NCI-H1105 (cell line): Measurements from ENCODE around the gene AFF3.
"Not testable (repeated sequence)": the region's sequence is repeated elsewhere in the genome, so short reads cannot be mapped to it uniquely, and the experiment has no call there.

Experiments used
- DNase-seq: peaks from one replicate; lab custom pipeline; 2025; lab: John Stamatoyannopoulos, UW

AFF3 gene

DNA sequence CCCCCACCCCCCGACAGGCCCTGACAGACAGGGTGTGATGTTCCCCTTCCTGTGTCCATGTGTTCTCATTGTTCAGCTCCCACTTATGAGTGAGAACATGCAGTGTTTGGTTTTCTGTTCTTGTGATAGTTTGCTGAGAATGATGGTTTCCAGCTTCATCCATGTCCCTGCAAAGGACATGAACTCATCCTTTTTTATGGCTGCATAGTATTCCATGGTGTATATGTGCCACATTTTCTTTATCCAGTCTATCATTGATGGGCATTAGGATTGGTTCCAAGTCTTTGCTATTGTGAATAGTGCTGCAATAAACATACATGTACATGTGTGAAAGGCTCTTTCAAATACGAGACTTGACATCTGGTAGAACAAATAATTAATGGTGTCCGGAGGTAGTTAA, 208.9 kb downstream of the AFF3 start:
- DNase-seq = not testable (repeated sequence)

DNA sequence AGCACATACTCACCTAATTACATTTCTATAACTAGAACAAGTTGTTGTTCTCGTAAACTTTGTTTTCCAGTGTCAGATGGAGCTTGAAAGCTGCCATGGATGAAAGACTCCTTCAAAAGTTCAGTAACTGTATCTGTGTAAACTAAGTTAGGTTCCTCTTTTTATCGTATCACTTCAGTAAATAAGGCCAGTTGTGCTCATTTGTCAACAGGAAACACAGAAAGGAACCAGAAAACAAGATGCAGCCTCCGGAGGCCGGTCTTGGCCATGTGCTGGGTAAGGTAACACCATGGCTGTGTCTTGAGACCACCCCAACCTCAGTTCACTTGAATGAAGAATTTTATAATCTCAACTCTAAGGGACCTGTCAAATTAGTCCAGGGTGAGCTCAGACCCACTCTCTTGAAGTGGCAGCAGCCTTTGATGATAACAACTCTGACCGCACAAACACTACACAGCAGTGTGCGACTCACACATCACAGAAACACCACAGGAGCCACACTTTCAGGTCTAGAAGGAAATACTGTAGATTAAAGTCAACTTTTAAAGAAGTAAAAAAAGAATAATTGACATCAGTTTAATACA, 213.8 kb downstream of the AFF3 start:
- no peak for DNase-seq

DNA sequence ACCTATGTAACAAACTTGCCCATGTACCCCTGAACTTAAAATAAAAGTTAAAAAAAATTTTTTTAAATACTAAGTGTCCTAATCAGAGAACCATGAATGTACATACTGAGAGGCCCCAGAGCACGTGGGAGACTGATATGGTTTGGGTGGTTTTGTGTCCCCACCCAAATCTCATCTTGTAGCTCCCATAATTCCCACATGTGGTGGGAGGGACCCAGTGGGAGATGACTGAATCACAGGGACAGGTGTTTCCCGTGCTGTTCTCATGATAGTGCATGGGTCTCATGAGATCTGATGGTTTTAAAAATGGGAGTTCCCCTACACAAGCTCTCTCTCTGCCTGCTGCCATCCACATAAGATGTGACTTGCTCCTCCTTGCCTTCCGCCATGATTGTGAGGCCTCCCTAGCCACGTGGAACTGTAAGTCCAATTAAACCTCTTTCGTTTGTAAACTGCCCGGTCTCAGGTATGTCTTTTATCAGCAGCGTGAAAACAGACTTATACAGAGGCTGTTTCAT, 214.6 kb downstream of the AFF3 start:
- DNase-seq = not testable (repeated sequence)

DNA sequence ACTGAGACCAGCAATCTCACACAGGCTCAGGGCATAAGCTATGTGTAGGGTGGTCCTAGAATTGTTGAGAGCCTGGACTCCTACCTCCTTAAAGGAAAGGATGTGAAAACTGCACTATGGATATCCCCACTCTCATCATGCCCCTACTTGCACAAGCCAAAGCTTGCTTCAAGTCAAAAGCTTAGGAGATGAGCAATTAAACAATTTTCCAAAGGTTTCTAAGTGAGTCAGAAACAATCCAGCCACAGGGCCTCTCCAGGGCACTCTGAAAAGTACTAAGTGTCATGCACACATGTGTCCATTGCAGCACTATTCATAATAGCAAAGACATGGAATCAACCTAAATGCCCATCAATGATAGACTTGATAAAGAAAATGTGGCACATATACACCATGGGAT, 215.4 kb downstream of the AFF3 start:
- no peak for DNase-seq

DNA sequence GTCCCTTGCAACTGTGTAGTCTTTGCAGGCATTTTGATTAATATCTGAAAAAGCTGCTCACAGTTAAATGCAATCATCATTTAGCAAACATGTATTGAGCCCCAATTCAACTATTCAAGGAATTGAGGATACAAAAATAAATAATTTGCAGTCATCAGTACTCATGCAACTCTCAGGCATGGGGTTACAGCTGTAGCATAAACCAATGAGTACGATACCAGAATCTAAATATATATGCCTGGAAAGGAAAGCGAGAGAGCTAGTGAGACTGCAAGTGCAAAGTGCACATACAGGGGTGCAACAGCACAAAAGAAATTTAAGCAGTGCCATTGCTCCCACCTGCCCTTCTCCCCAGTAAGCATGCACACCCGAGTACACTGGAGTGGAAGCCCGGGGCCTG, 216.4 kb downstream of the AFF3 start:
- no peak for DNase-seq

DNA sequence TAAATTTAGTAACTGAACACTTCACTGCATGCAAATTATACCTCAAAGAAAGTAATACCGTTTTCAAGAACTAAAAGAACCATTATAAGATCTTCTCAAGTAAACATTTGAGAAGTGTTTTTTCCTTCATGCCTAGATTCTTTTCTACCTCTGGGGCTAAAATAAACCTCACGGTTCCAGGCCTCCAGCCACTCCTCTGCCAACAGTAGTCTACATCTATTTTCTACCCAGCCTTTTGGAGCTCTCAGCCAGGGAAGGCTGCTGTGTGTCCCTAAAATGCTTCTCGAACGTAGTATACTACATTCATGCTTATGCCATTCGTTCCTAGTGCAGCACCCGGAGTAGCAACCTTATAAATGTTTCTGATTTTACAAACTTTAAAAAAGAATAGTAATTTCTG, 219.7 kb downstream of the AFF3 start:
- DNase-seq = no peak

DNA sequence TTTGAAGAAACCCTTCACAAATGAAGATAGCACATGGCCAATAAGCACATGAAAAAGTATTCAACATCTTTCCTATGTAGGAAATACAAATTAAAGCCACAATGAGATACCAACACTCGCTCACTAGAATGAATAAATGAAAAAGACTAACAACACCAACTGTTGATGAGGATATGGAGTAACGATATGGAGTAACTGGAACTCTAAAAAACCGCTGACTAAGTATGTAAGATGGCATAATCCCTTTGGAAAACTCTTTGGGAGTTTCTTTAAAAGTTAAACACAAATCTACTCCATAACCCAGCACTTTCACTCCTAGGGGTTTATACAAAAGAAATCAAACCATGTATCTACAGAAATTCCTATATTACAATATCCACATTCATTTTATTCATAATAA, 220.5 kb downstream of the AFF3 start:
- DNase-seq = no peak

DNA sequence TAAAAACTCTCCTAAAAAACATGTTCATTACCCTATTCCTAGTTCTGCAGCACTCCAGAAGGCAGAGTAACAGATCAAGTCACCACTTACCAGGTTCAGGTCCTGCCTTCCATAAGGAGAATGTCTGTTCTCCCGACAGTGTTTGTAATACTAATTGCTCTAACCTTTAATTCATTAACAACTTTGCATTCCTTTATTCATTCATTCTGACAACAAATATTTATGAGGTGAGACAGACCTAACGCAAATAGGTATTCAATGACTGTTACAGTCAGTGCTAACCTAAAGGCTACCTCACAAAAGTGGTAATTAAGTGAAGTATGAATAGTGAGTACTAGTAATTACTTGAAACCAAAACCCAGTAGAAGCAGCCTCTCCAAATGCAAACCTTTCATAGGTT, 224.0 kb downstream of the AFF3 start:
- DNase-seq = peak; percentile 5

DNA sequence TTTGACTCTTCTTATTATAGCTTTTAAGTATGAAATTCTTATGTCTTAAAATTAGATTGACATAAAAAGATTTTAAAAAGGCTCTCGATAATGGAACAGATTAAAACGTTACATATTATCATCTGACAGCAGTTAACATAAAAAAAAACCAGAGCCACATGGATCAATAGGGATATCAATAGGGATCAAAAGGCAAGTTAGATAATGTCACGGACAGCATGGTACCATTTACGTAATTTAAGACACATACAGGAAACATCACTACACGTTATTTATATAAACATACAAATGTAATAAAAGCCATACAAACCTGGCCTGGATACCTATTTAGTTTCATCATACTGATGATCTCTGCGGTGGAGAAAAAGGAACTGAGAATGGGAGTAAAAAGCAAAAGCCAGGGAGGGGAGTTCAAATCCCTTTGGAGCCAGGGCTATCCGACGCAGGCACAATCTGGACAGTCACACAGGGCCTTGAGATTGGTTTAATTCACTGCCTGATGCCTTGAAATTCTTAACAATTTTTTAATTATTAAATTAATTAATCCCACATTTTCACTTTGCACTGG, 227.2 kb downstream of the AFF3 start:
- DNase-seq = no peak

DNA sequence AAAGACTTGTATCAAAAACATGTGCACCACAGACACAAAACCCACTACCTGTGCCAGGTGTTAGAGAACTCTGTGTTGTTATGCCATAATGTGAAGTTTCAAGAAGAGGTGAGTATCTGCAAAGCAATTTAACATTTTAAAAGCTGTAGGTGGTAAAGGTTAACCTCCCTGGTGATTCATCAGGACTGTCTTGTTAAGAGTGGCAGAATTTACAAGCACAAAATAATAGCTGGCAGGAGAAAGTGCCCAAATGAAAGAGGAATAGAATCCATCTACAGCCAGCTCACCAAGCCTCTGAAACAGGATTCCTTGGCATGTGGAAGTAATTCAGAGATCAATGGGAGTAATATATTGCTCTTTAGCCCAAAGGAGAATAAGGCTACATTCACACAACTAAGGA, 230.7 kb downstream of the AFF3 start:
- no peak for DNase-seq

DNA sequence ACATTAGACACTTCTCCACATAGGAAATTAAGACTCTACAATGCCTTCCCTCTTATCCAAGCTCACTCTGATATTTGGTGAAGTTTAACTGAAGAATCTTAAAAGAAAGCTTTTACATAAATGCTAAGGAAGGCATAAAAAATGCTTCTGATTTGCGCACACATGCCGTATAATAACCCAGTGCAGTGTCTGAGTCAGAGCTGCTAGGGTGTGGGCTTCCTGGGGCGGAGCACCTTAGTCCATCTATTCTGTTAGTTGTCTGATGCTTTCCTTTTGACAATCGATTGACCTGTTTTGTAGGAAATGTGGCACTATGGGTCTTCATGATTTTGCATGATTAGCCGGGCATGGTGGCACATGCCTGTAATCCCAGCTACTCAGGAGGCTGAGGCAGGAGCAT, 231.5 kb downstream of the AFF3 start:
- DNase-seq = no peak

DNA sequence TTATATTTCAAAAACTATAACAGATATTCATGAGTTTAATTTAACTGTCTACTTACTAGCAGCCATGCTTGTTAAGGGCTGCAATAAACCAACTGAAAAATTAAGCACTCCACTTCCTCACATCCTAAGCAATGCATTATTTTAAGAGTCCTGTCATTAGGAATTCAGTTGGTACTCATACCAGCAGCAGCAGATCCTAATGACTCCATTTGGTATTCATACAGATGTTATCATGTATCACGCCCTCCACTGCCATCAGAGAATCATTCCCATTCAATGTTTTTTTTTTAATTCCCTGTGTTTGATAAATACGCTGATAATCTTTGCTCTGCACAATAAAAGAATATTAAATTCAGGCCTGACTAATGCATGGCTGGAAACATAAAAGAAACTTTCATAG, 236.8 kb downstream of the AFF3 start:
- DNase-seq = no peak

DNA sequence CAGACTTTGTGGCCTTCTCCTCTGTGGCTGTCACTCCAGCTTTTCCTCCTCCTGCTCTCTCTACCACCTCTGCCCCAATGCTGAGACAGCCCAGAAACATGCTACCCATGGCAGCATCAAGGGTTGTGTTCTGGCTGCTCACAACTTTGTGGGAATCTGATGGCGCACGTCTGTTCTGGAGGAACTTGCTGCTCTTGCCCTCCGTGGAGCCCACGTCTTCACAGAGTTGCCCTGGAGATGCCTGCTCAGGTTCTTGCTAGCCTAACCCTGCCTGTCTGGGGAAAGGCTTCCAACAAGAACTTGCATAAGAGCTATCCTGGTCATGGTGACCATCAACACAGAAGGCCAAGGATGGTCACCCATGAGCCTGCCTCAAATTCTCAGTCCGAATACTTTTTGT, 237.4 kb downstream of the AFF3 start:
- DNase-seq = no peak

DNA sequence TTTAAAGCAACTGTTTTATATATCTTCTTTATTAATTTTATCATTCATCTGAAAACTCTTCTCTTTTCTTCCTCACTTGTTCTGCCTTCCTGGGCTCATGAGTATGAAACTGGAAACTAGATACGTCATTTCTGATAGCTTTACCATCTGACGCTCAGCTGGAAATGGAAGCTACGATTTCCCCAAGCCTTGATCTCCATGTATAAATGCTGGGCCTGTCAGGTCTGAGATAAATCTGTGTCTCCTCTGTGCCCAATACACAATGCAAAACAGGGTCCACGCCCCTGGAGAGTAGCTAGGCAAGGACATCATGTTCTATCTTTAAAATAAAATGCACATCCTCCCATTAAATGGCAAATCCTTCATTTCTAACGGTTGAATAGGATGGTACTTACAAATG, 238.4 kb downstream of the AFF3 start:
- DNase-seq = no peak

DNA sequence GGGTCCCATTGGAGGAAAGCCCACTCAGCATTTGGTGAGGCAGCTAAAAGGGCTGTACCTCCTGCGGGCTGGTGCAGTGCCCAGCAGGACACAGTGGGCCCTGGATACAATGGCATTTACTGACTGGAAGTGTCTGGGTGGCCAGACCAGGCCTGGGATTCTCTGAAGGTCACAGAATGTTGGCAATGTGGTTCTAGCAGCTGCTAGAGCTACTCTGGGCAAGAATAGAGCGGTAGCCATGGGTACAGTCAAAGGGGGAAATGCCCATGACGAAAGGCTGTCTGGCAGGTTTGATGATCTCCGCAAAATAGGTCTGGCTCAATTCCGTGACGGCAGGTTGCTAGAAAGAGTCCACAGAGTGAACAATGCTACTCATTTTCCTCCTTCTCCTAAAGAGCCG, 241.8 kb downstream of the AFF3 start:
- no peak for DNase-seq

DNA sequence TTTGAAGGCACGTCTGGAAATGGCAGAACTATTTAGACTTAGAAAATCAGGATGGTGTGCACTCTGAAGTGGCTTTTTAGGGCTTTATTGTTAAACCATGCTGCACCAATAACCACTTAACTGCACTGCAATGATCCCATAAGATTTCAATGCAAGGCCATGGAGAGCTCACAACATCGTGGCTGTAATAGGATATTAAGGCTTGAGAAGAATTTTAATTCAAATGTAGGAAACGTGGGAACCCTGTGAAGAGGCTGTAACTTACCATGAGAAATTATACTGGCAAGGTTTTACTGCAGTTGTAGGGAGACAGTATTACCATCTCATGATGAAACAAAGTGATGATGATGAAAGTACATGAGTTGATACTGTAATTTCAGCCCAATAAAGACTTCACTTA, 242.5 kb downstream of the AFF3 start:
- DNase-seq = no peak

DNA sequence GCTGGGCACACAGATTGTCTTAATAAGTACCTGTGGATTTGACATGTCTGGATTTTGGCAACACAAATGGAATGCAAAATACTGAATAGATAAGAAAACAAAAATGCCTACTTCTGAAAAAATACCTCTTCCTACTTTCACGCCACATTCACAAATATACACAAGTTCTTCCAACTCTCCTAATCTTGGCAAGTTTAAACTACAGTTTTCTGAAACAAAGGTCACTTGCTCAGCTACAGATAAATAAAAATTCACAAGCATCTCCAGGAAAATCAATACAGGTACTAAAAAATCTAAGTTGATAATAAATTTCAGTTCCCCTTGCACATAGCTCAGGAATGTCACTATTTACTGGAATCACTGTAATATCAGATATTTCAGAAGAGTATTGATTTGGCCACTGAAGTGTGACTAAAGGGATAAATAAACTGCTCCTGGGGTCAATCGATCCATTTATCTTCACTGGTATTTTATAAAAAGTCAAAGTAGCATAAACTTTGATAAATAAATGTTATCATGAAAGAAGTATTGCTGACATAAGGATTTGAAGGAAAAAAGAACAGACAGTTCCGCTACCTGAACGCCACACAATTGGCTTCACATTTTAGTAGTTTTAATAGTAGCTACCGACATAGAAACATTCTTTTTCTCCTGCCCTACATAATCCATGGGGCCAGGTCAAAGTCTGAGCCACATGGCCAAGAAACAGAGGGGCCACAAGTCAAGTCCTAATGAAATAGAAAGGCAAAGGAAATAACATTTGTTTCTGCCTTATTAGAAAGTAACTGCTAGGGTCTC, 243.1 kb downstream of the AFF3 start:
- DNase-seq = no peak

DNA sequence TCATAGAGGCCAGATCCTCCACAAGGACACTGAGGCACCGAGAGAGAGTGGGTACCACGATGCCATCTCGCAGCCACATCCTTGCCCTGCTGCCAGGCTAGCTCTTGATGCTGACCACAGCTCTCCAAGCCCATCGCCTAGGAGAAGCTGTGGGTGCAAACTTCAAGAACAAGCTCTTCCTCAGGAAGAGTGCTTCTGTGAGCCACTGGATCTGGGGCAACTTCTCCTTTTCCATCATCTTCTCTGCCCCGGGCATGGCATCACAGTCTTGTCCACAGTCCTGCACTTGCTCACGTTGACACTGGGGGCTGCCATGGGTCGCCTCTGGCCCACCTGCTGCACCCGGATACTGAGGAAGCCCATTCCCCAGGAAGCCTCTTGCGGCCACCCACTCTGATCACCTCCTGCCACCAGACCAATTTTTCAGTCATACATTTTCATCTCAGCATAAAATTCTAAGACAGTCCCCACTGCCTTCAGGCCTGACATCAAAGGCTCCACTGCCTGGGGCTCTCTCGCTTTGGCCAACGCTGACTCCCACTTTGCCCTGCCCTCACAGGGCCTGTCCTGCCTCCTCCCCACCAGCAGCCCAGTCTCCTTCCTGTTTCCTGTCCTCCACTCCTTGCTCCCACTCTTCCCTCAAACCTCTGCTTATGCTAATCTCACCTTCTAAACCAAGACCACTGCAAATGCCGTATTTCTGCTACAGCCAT, 243.9 kb downstream of the AFF3 start:
- no peak for DNase-seq

DNA sequence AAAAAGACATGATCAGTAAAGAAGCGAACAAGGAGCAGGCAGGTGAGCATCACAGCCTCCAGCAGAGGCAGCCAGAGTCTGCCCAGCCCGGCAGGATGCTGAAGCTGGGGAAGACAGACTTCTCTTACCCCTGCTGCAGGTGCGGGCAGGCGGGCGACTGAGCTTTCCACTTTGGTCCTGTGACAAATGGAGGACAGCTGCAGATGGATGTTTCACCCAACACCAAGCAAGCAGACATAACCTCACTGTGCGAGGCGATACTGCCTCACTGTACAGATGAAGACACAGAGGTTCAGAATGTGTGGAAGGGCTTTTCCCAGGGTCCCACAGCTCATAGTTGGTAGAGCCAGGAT, 251.0 kb downstream of the AFF3 start:
- DNase-seq = no peak

DNA sequence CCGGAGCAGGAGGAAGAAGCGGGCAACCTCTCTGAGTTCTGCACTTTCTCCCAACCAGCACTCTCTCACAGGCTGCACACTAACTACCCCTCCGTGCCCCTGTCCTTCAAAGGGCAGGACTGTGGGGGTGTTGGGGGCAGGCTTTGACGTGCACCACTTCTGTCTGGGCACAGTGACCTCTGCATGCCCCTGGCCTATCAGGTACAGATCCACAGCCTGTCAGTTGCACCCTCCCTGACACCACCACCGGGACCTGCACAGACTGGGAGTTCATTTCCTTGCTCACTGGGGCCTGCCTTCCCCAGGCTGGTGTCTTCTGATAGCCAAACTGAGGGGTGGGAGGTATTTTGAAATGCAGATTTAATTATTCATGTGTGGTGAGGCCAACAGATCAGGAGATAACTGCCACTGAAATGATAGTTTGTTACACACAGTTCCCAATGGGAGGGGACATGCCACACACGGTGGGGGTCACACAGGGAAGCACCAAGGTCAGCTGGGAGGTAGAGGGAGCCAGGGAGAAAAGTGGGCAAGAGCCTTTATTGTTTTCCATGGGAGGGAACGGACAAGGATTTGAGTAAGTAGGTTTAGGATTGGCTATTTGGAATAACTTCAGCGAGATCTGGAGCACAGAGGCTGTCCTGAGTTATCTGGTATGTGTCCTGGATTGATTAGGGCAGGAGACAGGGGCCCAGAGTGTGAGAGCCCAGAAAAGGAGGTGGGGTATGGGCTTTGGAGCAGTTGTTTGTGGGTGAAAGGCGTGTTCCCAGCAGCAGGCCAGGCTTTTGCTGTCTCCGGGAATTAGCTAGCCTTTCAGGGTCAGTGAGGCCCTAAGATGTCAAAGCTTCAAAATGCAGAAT, 251.6 kb downstream of the AFF3 start:
- no peak for DNase-seq

DNA sequence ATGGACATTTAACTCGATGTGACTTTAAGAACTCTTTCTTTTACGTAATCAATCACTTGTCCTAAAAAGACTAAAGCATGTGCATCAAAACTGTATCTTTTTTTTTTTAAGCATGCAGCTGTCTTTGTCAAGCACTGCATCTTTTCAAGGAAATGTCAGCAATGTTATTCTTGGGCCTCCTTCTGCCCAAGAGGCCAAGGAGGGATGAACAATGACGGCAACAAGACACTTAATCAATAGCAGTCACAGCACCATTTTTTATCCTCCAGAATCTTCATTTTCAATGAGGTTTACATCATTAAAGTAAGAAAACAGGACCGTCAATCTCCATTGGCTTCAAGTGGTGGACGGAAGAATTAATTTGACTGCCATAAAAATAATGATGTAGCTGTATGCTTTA, 253.8 kb downstream of the AFF3 start:
- no peak for DNase-seq

DNA sequence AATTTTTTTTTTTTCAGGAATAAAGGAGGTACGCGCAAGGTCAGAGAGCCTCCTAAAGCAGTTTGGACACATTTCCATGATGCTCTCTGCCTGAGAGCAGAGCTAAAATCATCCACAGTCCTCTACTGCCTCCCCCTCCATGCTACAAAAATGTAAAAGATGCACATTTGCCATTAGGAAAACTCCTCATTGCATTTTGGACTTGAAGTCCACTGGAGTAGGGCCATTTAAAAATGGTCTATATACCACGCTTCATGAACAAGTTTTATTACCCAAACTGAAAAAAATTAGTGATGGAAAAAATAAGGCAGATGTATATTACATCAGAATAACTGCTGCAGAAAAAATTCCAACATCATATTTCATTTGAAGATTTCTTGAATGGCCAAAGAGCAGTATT, 256.0 kb downstream of the AFF3 start:
- no peak for DNase-seq
